ENCODE data around the gene FSD2.

- TF ChIP-seq RELA (IDR thresholded peaks at IDR 0.05; ENCODE audit: borderline replicate concordance, partially characterized antibody) (no peak), EZH2 (IDR thresholded peaks at IDR 0.05; ENCODE audit: borderline replicate concordance, control insufficient read depth, low read depth, low read length) (no peak)
Measured at GRCh38 chr15:82710926-82711490, 94.9 kb downstream of the FSD2 start.

Data from GM12878 (cell line).